IPS-18a (cell line): ENCODE data around the gene TTBK1.

Source experiments
- H3K27ac ChIP-seq: one replicate; pipeline ENCODE4 v1.5.1; 2013; ENCODE audit warnings: low read length
- H3K27me3 ChIP-seq: one replicate; pipeline ENCODE4 v1.6.1; 2013; ENCODE audit warnings: mild to moderate bottlenecking, low read length; ENCODE audit not compliant: control insufficient read depth, insufficient read depth
- H3K36me3 ChIP-seq: one replicate; pipeline ENCODE4 v1.6.1; 2013; ENCODE audit warnings: low read depth, low read length; ENCODE audit not compliant: control insufficient read depth
- H3K4me1 ChIP-seq: one replicate; pipeline ENCODE4 v1.6.1; 2013; ENCODE audit warnings: low read depth, low read length; ENCODE audit not compliant: control insufficient read depth
- H3K4me3 ChIP-seq: one replicate; pipeline ENCODE4 v1.5.1; 2013; ENCODE audit warnings: low read length
- H3K9ac ChIP-seq: one replicate; pipeline ENCODE4 v1.6.1; 2013; ENCODE audit warnings: mild to moderate bottlenecking, low read length, moderate library complexity
- H3K9me3 ChIP-seq: one replicate; pipeline ENCODE4 v1.6.1; 2013; ENCODE audit warnings: low read depth, low read length; ENCODE audit not compliant: control insufficient read depth

The TTBK1 gene

GRCh38 chr6:43285832-43286231 lies 42.6 kb downstream of the TTBK1 start:
- H3K9ac ChIP-seq: no peak overlapping the region
- H3K4me3 ChIP-seq: no peak overlapping the region
- H3K4me1 ChIP-seq: no peaks in the 10 kb centered on the region
- no peaks in the 10 kb centered on the region for H3K9me3 ChIP-seq
- H3K27me3 ChIP-seq: no peaks in the 10 kb centered on the region
- no peak overlapping the region for H3K27ac ChIP-seq
- no peaks in the 10 kb centered on the region for H3K36me3 ChIP-seq

GRCh38 chr6:43286456-43286979 lies 43.2 kb downstream of the TTBK1 start:
- no peaks in the 10 kb centered on the region for H3K36me3 ChIP-seq
- H3K27me3 ChIP-seq: no peaks in the 10 kb centered on the region
- no peaks in the 10 kb centered on the region for H3K4me1 ChIP-seq
- H3K9ac ChIP-seq: no peak overlapping the region
- H3K27ac ChIP-seq: no peak overlapping the region
- no peaks in the 10 kb centered on the region for H3K9me3 ChIP-seq
- H3K4me3 ChIP-seq: no peak overlapping the region

GRCh38 chr6:43286980-43287716 lies 43.9 kb downstream of the TTBK1 start:
- H3K36me3 ChIP-seq: no peaks in the 10 kb centered on the region
- H3K4me1 ChIP-seq: no peaks in the 10 kb centered on the region
- H3K9ac ChIP-seq: no peak overlapping the region
- H3K4me3 ChIP-seq: no peak overlapping the region
- H3K27ac ChIP-seq: no peak overlapping the region
- H3K9me3 ChIP-seq: no peaks in the 10 kb centered on the region
- no peaks in the 10 kb centered on the region for H3K27me3 ChIP-seq

- Histone ChIP-seq H3K4me3 (no peak overlapping the region), H3K9me3 (no peaks in the 10 kb centered on the region), H3K27ac (no peak overlapping the region), H3K36me3 (no peaks in the 10 kb centered on the region), H3K9ac (no peak overlapping the region), H3K4me1 (no peaks in the 10 kb centered on the region), H3K27me3 (no peaks in the 10 kb centered on the region)
Observed at GRCh38 chr6:43287717-43288679, 44.7 kb downstream of the TTBK1 start.

GRCh38 chr6:43290339-43290904 lies 47.1 kb downstream of the TTBK1 start:
- no peaks in the 10 kb centered on the region for H3K9me3 ChIP-seq
- H3K4me1 ChIP-seq: no peaks in the 10 kb centered on the region
- no peaks in the 10 kb centered on the region for H3K36me3 ChIP-seq
- no peak overlapping the region for H3K27ac ChIP-seq
- H3K4me3 ChIP-seq: no peak overlapping the region
- no peaks in the 10 kb centered on the region for H3K27me3 ChIP-seq
- no peak overlapping the region for H3K9ac ChIP-seq

- Histone ChIP-seq H3K36me3 (no peaks in the 10 kb centered on the region), H3K27me3 (no peaks in the 10 kb centered on the region), H3K9ac (no peak overlapping the region), H3K4me1 (no peaks in the 10 kb centered on the region), H3K4me3 (no peak overlapping the region), H3K9me3 (no peaks in the 10 kb centered on the region), H3K27ac (no peak overlapping the region)
Observed at GRCh38 chr6:43290905-43291355, 47.6 kb downstream of the TTBK1 start.

- Histone ChIP-seq H3K4me3 (no peak overlapping the region), H3K9me3 (no peaks in the 10 kb centered on the region), H3K9ac (no peak overlapping the region), H3K27me3 (no peaks in the 10 kb centered on the region), H3K27ac (no peak overlapping the region), H3K4me1 (no peaks in the 10 kb centered on the region), H3K36me3 (no peaks in the 10 kb centered on the region)
Observed at GRCh38 chr6:43291708-43292107, 48.4 kb downstream of the TTBK1 start.

- no peak overlapping the region for H3K9ac ChIP-seq
- no peak overlapping the region for H3K4me3 ChIP-seq
- H3K4me1 ChIP-seq: no peaks in the 10 kb centered on the region
- H3K27me3 ChIP-seq: no peaks in the 10 kb centered on the region
- H3K9me3 ChIP-seq: no peaks in the 10 kb centered on the region
- no peak overlapping the region for H3K27ac ChIP-seq
- H3K36me3 ChIP-seq: no peaks in the 10 kb centered on the region
Observed at GRCh38 chr6:43292341-43292740, 49.1 kb downstream of the TTBK1 start.

GRCh38 chr6:43292763-43293318 lies 49.6 kb downstream of the TTBK1 start:
- Histone ChIP-seq H3K36me3 (no peaks in the 10 kb centered on the region), H3K9ac (no peak overlapping the region), H3K9me3 (no peaks in the 10 kb centered on the region), H3K27me3 (no peaks in the 10 kb centered on the region), H3K4me1 (no peaks in the 10 kb centered on the region), H3K4me3 (no peak overlapping the region), H3K27ac (no peak overlapping the region)

- Histone ChIP-seq H3K36me3 (no peaks in the 10 kb centered on the region), H3K27me3 (no peaks in the 10 kb centered on the region), H3K4me1 (no peaks in the 10 kb centered on the region), H3K4me3 (no peak overlapping the region), H3K9ac (no peak overlapping the region), H3K9me3 (no peaks in the 10 kb centered on the region), H3K27ac (no peak overlapping the region)
Observed at GRCh38 chr6:43293698-43294097, 50.4 kb downstream of the TTBK1 start.

GRCh38 chr6:43294536-43294935 lies 51.3 kb downstream of the TTBK1 start:
- H3K27ac ChIP-seq: no peak overlapping the region
- no peaks in the 10 kb centered on the region for H3K9me3 ChIP-seq
- H3K36me3 ChIP-seq: no peaks in the 10 kb centered on the region
- no peak overlapping the region for H3K9ac ChIP-seq
- no peak overlapping the region for H3K4me3 ChIP-seq
- H3K27me3 ChIP-seq: no peaks in the 10 kb centered on the region
- no peaks in the 10 kb centered on the region for H3K4me1 ChIP-seq
